ENCODE data around the gene RPL37A.

Gene RPL37A

DNA sequence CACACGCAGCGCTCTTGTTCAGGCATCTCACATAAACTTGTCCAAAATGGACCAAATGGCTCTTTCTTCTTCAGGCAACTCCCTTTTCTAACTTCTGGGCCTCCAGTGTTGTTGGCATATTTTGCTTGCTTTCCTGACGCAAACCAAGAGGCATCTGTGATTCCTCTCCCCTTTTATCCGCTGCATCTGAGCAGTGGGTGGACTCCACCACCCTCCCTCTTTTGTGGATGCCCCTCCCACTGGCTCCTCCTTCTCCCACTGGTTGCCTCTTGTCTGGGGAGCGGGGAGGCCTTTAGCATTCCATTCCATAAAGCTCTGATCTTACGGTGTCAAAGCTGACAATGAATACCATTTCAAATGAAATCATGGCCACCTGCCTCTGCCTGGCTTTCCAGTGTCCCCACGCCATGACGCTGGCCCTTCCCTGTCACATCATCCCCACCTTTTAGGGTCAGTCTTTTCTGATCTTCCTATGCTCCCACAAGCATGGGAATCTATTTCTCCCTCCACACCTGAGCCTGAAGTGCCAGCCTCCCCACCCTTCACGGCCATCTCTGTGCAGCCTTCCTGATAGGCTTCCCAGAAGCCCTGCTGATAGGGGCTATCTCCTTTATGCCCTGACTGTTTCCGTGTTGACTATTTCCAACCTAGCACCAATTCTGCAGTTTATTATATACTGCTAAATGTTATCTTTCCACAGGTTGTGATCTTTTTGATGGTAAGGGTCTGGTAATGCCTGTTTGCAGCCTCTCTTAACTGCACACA, 51.5 kb downstream of the RPL37A start:
- no peaks in the 10 kb centered on the region for H3K9me3 ChIP-seq (ENCODE audit: insufficient read depth, low read depth, low read length)
- H3K27me3 ChIP-seq (ENCODE audit: insufficient read depth, low read length), result no peaks in the 10 kb centered on the region
- no peak overlapping the region for H3K9ac ChIP-seq (ENCODE audit: low read depth, low read length)
- no peak overlapping the region for H3K4me3 ChIP-seq (ENCODE audit: low read length)
- no peak overlapping the region for H3K27ac ChIP-seq (ENCODE audit: low read depth, low read length)
- H3K4me1 ChIP-seq (ENCODE audit: insufficient read depth, low read length), result peaks cover 15% of the 10 kb centered on the region
- 57% methylated on average over 10 of the region's 10 CpGs for WGBS
- H3K36me3 ChIP-seq (ENCODE audit: insufficient read depth, low read length), result no peaks in the 10 kb centered on the region

DNA sequence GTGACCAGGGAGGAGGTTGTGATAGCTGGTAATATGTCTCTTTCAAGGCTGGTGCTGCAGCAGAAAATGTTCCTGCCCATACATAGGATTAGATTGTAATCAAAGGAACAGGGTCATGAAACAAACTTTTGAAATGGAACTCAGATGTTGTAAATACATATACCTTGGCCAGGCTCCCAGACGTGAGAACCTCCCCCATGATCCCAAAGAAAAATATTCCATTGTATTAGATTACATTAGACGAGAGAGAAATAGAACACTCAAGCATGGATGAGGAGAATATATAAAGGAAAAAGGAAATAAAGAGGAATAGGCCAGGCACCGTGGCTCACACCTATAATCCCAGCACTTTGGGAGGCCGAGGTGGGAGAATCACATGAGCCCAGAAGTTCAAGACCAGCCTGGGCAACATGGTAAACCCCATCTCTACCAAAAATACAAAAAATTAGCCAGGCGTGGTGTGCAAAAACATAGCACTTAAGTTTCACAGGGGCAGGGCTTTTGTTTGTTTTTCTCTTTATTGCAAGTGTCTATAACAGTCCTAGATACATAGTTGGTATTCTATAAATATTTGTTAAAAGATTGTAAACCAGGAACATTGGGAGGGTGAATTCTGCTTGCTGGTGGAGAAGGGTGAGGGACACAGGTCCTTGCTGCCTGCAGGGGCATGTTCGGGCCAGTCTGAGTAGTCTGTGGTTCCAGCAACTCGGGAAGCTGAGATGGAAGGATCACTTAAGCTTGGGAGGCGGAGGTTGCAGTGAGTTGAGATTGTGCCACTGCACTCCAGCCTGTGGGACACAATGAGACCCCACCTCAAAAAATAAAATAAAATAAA, 52.8 kb downstream of the RPL37A start:
- 85% methylated on average over 7 of the region's 8 CpGs for WGBS
- H3K27ac ChIP-seq (ENCODE audit: low read depth, low read length), result no peak overlapping the region
- no peaks in the 10 kb centered on the region for H3K36me3 ChIP-seq (ENCODE audit: insufficient read depth, low read length)
- no peak overlapping the region for H3K4me3 ChIP-seq (ENCODE audit: low read length)
- no peaks in the 10 kb centered on the region for H3K9me3 ChIP-seq (ENCODE audit: insufficient read depth, low read depth, low read length)
- no peak overlapping the region for H3K9ac ChIP-seq (ENCODE audit: low read depth, low read length)
- H3K4me1 ChIP-seq (ENCODE audit: insufficient read depth, low read length), result peaks cover 15% of the 10 kb centered on the region
- no peaks in the 10 kb centered on the region for H3K27me3 ChIP-seq (ENCODE audit: insufficient read depth, low read length)

DNA sequence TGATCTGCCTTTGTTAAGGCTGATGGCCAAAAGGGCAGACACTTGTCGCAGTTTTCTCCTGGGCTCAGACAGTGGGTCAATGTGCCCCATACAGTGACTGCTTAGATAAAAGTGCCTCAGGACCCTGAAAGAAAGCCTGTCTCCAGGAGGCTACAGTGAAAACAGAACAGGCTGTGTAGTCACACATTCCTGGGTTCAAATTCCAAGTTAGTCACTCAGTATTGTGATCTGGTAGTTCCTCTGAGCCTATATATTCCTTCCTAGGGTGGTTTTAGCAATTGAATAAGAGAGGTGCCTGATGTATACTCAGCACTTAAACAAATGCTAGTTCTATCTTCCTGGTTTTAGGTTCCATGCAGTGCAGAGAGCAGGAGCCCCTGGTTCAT, 54.4 kb downstream of the RPL37A start:
- H3K36me3 ChIP-seq (ENCODE audit: insufficient read depth, low read length), result no peaks in the 10 kb centered on the region
- no peak overlapping the region for H3K4me3 ChIP-seq (ENCODE audit: low read length)
- H3K9ac ChIP-seq (ENCODE audit: low read depth, low read length), result peak overlapping the region; percentile 46; the same call in 1 of the 2 replicates
- WGBS, result 45% methylated on average over 1 of the region's 1 CpG
- peak overlapping the region; percentile 84 for H3K27ac ChIP-seq (ENCODE audit: low read depth, low read length)
- H3K27me3 ChIP-seq (ENCODE audit: insufficient read depth, low read length), result no peaks in the 10 kb centered on the region
- H3K9me3 ChIP-seq (ENCODE audit: insufficient read depth, low read depth, low read length), result no peaks in the 10 kb centered on the region
- peaks cover 27% of the 10 kb centered on the region for H3K4me1 ChIP-seq (ENCODE audit: insufficient read depth, low read length)
